ENCODE data around the gene AFF3.

GRCh38 chr2:100135415-100135814 is 7.0 kb downstream of the AFF3 start:
- TF ChIP-seq POLR2A (IDR thresholded peaks at IDR 0.05): no peak
- TF ChIP-seq CTCF (IDR thresholded peaks at IDR 0.05): no peak
